HCT116 (cell line): ENCODE data around the gene TMTC2. TPM values are rescaled to one million over a fixed set of nuclear protein-coding genes. Genes with fewer than 3 reads are reported as not detected.
"Not testable (repeated sequence)": the region's sequence is repeated elsewhere in the genome, so short reads cannot be mapped to it uniquely, and the experiment has no call there.

Source experiments
- ATAC-seq: fragments of 200-7000 bp; cut with Tn5 transposase; 2 replicates; pipeline ENCODE4 v1.9.1; 2020; ENCODE audit warnings: mild to moderate bottlenecking, moderate library complexity
- BruUV-seq: library from RNA; stranded (reverse); fragments of 400-500 nt; replicated peaks from 2 replicates; lab custom pipeline; 2021; lab: Mats Ljungman, UMichigan
- CTCF ChIA-PET: fragments of 300-600 bp; sonication (Branson Sonifier 250); formaldehyde crosslinking; loops from one replicate; lab custom pipeline; 2021; ENCODE audit warnings: antibody characterized with exemption; lab: Charles Lee
- POLR2A ChIA-PET: fragments of 300-600, 350-600 bp; sonication (Branson Sonifier 250); formaldehyde crosslinking; loops from one replicate; lab custom pipeline; 2021; ENCODE audit warnings: antibody characterized with exemption; lab: Charles Lee
- RAD21 ChIA-PET, 2 experiments: fragments of 300-600 bp; sonication (Branson Sonifier 250); formaldehyde crosslinking; loops; one replicate each; lab custom pipeline; 2023; ENCODE audit warnings: low total read pairs in 2 of 2; ENCODE audit not compliant: uncharacterized antibody in 2 of 2, unreplicated experiment in 2 of 2, low non-redundant PET in 1 of 2; lab: Charles Lee
- DNase-seq: peaks from one replicate; pipeline ENCODE4 v3.0.0-alpha.2; 2010; ENCODE audit warnings: low read depth, low spot score
- H2AFZ ChIP-seq: fragments of 200-600 bp; shearing (Covaris generic), sonication (generic); 2 replicates; pipeline ENCODE4 v1.6.1; 2017; ENCODE audit warnings: low read depth, mixed run types, mixed read lengths, antibody characterized with exemption, low read length; ENCODE audit not compliant: poor library complexity, severe bottlenecking
- H3K27ac ChIP-seq: 2 replicates; pipeline ENCODE4 v1.5.1; 2012; ENCODE audit warnings: low read depth, low read length
- H3K27me3 ChIP-seq: fragments of 200-600 bp; sonication (generic); 2 replicates; pipeline ENCODE4 v1.6.1; 2016; ENCODE audit warnings: mixed run types, low read length, mixed read lengths; ENCODE audit not compliant: insufficient read depth
- H3K36me3 ChIP-seq, 2 experiments: fragments of 200-500 bp in 1 of 2; fragments of 200-600 bp in 1 of 2; sonication (Bioruptor generic) in 1 of 2; sonication (generic) in 1 of 2; 2 replicates each; pipeline versions ENCODE4 v1.5.1 to v1.6.1; 2014 to 2016; ENCODE audit warnings: low read length in 2 of 2, inconsistent platforms in 1 of 2, mixed read lengths in 1 of 2, mixed run types in 1 of 2; ENCODE audit not compliant: insufficient read depth in 2 of 2, control insufficient read depth in 1 of 2
- H3K4me1 ChIP-seq, 2 experiments: fragments of 200-600 bp in 1 of 2; sonication (generic) in 1 of 2; 2 replicates each; pipeline versions ENCODE4 v1.5.1 to v1.6.1; 2012 to 2017; ENCODE audit warnings: low read length in 2 of 2, inconsistent platforms in 1 of 2, mild to moderate bottlenecking in 1 of 2, mixed read lengths in 1 of 2, mixed run types in 1 of 2, moderate library complexity in 1 of 2; ENCODE audit not compliant: insufficient read depth in 2 of 2, control insufficient read depth in 1 of 2
- H3K4me2 ChIP-seq: fragments of 200-600 bp; sonication (generic); 2 replicates; pipeline ENCODE4 v1.6.1; 2017; ENCODE audit warnings: mixed run types, low read length, mixed read lengths
- H3K4me3 ChIP-seq, 2 experiments: fragments of 200-600 bp in 1 of 2; sonication (generic) in 1 of 2; replicated peaks in 1 of 2; 2 replicates each; pipeline ENCODE4 v1.5.1; 2011 to 2016; ENCODE audit warnings: low read length in 2 of 2, control low read depth in 1 of 2, low read depth in 1 of 2, mild to moderate bottlenecking in 1 of 2, mixed read lengths in 1 of 2, mixed run types in 1 of 2
- H3K79me2 ChIP-seq: fragments of 200-600 bp; sonication (generic); 2 replicates; pipeline ENCODE4 v1.6.1; 2017; ENCODE audit warnings: mild to moderate bottlenecking, mixed run types, low read length, moderate library complexity, mixed read lengths; ENCODE audit not compliant: insufficient read depth
- H3K9ac ChIP-seq: fragments of 200-600 bp; sonication (generic); 2 replicates; pipeline ENCODE4 v1.6.1; 2016; ENCODE audit warnings: low read length, mixed read lengths
- H3K9me2 ChIP-seq: fragments of 200-600 bp; sonication (generic), shearing (Covaris generic); 2 replicates; pipeline ENCODE4 v1.6.1; 2017; ENCODE audit warnings: mixed run types, mild to moderate bottlenecking, moderate library complexity; ENCODE audit not compliant: insufficient read depth
- H3K9me3 ChIP-seq, 2 experiments: fragments of 200-500 bp in 1 of 2; fragments of 200-600 bp in 1 of 2; sonication (Bioruptor generic) in 1 of 2; sonication (generic) in 1 of 2; 2 replicates each; pipeline ENCODE4 v1.6.1; 2014 to 2017; ENCODE audit warnings: low read length in 2 of 2, mixed read lengths in 2 of 2, inconsistent platforms in 1 of 2, low read depth in 1 of 2, mild to moderate bottlenecking in 1 of 2, mixed run types in 1 of 2, moderate library complexity in 1 of 2; ENCODE audit not compliant: control insufficient read depth in 1 of 2, insufficient read depth in 1 of 2
- H4K20me1 ChIP-seq: fragments of 200-600 bp; sonication (generic), shearing (Covaris generic); 2 replicates; pipeline ENCODE4 v1.6.1; 2017; ENCODE audit warnings: mixed run types, mild to moderate bottlenecking, moderate library complexity; ENCODE audit not compliant: insufficient read depth
- ELF1 ChIP-seq: IDR thresholded peaks from 2 replicates; pipeline ENCODE4 v1.6.1; 2012; ENCODE audit warnings: low read depth, borderline replicate concordance
- RAD21 ChIP-seq: IDR thresholded peaks from 2 replicates; pipeline ENCODE4 v1.6.1; 2012; ENCODE audit warnings: low read depth, mild to moderate bottlenecking
- SP1 ChIP-seq: IDR thresholded peaks from 2 replicates; pipeline ENCODE4 v1.6.1; 2012; ENCODE audit warnings: low read depth
- intact Hi-C: fragments of 100-400 bp; cut with micrococcal nuclease; formaldehyde crosslinking; loops from 2 replicates; pipeline ENCODE4 v1.10.0; 2022
- total RNA-seq: library from RNA; stranded (reverse); gene quantifications from one replicate; pipeline ENCODE4 v1.2.1, GENCODE V29; 2021; ENCODE audit not compliant: unreplicated experiment
- TF ChIP-seq, protein P1 (sequence below): IDR thresholded peaks from 2 replicates; pipeline ENCODE4 v1.6.1; 2011; ENCODE audit warnings: mild to moderate bottlenecking, low read length, moderate library complexity; ENCODE audit not compliant: insufficient replicate concordance; ENCODE audit errors: extremely low read depth

TMTC2 gene
- total RNA-seq, 1 experiment from 2014 or later: 11.5 TPM

DNA sequence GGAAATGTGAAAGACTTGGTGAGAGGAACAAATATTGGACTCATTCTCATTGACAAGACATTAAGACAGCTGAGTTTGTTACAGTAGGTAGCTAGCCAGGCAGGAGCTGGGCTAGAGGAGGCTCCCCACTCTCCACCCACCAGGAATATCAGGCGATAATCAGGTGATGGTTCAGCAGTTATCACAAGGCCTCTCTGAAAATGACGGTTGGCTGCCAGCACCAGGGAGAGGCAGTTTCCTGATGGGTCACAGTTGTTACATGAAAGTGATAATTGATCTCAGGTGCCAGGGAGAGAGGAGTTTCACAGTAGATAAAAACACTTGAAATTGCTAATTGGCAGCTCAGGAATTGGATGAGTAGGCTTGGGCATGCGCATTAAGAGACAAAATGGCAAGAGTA lies 116.5 kb downstream of the TMTC2 start:
- no peak overlapping the region for H3K27ac ChIP-seq
- H3K9ac ChIP-seq: no peak overlapping the region
- H3K27me3 ChIP-seq: no peaks in the 10 kb centered on the region
- H4K20me1 ChIP-seq: 0 out of 2 replicates have a peak, but pooled peaks cover 1% of the 10 kb centered on the region
- intact Hi-C loops: no loop called here
- H3K9me3 ChIP-seq: no peaks in the 10 kb centered on the region
- no peaks in the 10 kb centered on the region for H3K36me3 ChIP-seq
- ChIA-PET CTCF (no interaction called here), RAD21 (no interaction called here), POLR2A (no interaction called here)
- no peak overlapping the region for H2AFZ ChIP-seq
- no peak for ATAC-seq
- no TSS peak for BruUV-seq
- H3K4me1 ChIP-seq: no peaks in the 10 kb centered on the region
- no peaks in the 10 kb centered on the region for H3K9me2 ChIP-seq
- no peak for TF ChIP-seq ELF1
- TF ChIP-seq, protein P1, sequence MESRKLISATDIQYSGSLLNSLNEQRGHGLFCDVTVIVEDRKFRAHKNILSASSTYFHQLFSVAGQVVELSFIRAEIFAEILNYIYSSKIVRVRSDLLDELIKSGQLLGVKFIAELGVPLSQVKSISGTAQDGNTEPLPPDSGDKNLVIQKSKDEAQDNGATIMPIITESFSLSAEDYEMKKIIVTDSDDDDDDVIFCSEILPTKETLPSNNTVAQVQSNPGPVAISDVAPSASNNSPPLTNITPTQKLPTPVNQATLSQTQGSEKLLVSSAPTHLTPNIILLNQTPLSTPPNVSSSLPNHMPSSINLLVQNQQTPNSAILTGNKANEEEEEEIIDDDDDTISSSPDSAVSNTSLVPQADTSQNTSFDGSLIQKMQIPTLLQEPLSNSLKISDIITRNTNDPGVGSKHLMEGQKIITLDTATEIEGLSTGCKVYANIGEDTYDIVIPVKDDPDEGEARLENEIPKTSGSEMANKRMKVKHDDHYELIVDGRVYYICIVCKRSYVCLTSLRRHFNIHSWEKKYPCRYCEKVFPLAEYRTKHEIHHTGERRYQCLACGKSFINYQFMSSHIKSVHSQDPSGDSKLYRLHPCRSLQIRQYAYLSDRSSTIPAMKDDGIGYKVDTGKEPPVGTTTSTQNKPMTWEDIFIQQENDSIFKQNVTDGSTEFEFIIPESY: no peak
- H3K79me2 ChIP-seq: no peaks in the 10 kb centered on the region
- no peak overlapping the region for H3K4me3 ChIP-seq
- no peak overlapping the region for H3K4me2 ChIP-seq
- no peak for DNase-seq

DNA sequence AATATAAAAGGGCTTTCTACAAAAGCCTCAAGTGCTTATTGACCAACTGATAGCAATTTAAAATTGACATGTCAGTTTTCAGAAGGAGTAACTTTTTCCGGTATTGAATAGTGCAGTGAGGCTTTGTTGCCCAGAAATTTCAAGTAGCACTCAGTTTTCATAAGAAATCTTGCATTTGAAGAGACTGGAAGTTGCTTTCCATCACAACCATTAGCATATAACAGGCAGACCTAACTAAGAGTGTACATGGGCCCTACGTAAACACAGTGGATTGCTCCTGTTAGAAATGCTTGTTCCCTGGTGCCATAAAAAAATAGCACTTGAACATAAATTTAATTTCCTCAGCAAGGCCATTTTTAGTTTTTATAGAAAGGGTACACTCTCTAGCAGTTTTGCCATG lies 117.9 kb downstream of the TMTC2 start:
- Histone ChIP-seq H3K36me3 (no peaks in the 10 kb centered on the region), H2AFZ (no peak overlapping the region), H3K9me3 (no peaks in the 10 kb centered on the region), H4K20me1 (peaks cover 5% of the 10 kb centered on the region; the same call in 1 of the 2 replicates), H3K79me2 (no peaks in the 10 kb centered on the region), H3K9ac (no peak overlapping the region), H3K9me2 (no peaks in the 10 kb centered on the region), H3K27me3 (no peaks in the 10 kb centered on the region), H3K4me2 (no peak overlapping the region), H3K27ac (no peak overlapping the region), H3K4me1 (no peaks in the 10 kb centered on the region), H3K4me3 (no peak overlapping the region)
- ATAC-seq: no peak
- ChIA-PET POLR2A (no interaction called here), CTCF (no interaction called here), RAD21 (no interaction called here)
- no peak for TF ChIP-seq RAD21
- no peak for TF ChIP-seq SP1
- intact Hi-C loops: no loop called here
- no TSS peak for BruUV-seq
- no peak for DNase-seq

DNA sequence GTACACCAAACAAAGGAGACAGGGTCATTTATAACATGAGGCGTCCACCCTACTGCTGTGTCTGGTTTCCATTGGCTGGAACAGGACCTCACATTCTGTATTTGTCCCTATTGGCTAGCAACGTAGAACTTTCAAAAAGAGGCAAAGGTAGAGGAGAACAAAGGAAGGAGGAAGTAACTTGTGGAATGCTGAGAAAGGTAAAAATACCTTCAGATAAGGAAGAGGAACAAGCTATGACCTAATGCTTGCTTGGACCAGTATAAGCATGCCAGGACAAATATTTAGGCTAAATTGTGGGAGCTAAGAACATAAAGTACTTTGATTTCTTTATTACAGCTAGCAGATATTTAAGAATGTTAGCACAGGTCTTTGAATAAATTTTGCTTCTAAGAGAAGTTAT lies 118.3 kb downstream of the TMTC2 start:
- BruUV-seq, H3K27me3 ChIP-seq, POLR2A ChIA-PET, H4K20me1 ChIP-seq, H3K79me2 ChIP-seq, ATAC-seq, intact Hi-C loops, H3K9ac ChIP-seq, H3K9me2 ChIP-seq, H3K4me1 ChIP-seq, RAD21 ChIA-PET, H2AFZ ChIP-seq, H3K27ac ChIP-seq, H3K4me2 ChIP-seq, H3K9me3 ChIP-seq, H3K4me3 ChIP-seq, H3K36me3 ChIP-seq, CTCF ChIA-PET, DNase-seq: not testable (repeated sequence)
